Heart right ventricle (tissue), 16 donors: ENCODE data around the gene LMO1. TPM values are rescaled to one million over a fixed set of nuclear protein-coding genes. Genes with fewer than 3 reads are reported as not detected.

ENCODE experiments used
- ATAC-seq, 8 donors: fragments of 200-7000 bp; cut with Tn5 transposase; one replicate each; pipeline ENCODE4 v1.9.1; 2020; ENCODE audit warnings: mild to moderate bottlenecking in 8 of 8, moderate library complexity in 8 of 8, moderate number of reproducible peaks in 1 of 8
- DNase-seq, 2 donors: peaks; one replicate each; pipeline ENCODE4 v3.0.0-alpha.2; 2020
- H3K27ac ChIP-seq, 10 donors: fragments of 200-600 bp; sonication (generic) in 2 of 10; one replicate each; pipeline versions ENCODE4 v1.5.0 to v1.8.0; 2020 to 2022; ENCODE audit warnings: mild to moderate bottlenecking in 3 of 10
- H3K27me3 ChIP-seq, 7 donors: fragments of 200-600 bp; one replicate each; pipeline ENCODE4 v1.8.0; 2021 to 2022; ENCODE audit warnings: mild to moderate bottlenecking in 2 of 7
- H3K36me3 ChIP-seq, 9 donors: fragments of 200-600 bp; sonication (generic) in 1 of 9; one replicate each; pipeline versions ENCODE4 v1.5.0 to v1.8.0; 2020 to 2022; ENCODE audit warnings: mild to moderate bottlenecking in 2 of 9
- H3K4me1 ChIP-seq, 9 donors: fragments of 200-600 bp; sonication (generic) in 1 of 9; one replicate each; pipeline versions ENCODE4 v1.5.0 to v1.8.0; 2020 to 2022; ENCODE audit warnings: mild to moderate bottlenecking in 4 of 9
- H3K4me3 ChIP-seq, 10 donors: fragments of 200-600 bp; sonication (generic) in 2 of 10; one replicate each; pipeline versions ENCODE4 v1.5.0 to v1.8.0; 2020 to 2022; ENCODE audit warnings: mild to moderate bottlenecking in 7 of 10, moderate library complexity in 2 of 10
- H3K9me3 ChIP-seq, 11 donors: fragments of 200-600 bp in 10 of 11; sonication (generic) in 2 of 11; one replicate each; pipeline versions ENCODE4 v1.5.0 to v1.8.0; 2013 to 2022; ENCODE audit warnings: mild to moderate bottlenecking in 2 of 11, control low read depth in 1 of 11, moderate library complexity in 1 of 11
- CTCF ChIP-seq, 9 donors: fragments of 200-600 bp; sonication (generic) in 2 of 9; IDR thresholded peaks; one replicate each; pipeline versions ENCODE4 v1.5.0 to v1.8.0; 2021 to 2022; ENCODE audit warnings: antibody characterized with exemption in 9 of 9, mild to moderate bottlenecking in 5 of 9, moderate library complexity in 1 of 9
- WGBS, 2 donors: extraction: QIAGEN DNeasy Blood & Tissue Kit; methylation state at CpG; one replicate each; pipeline ENCODE4 v1.1.7; 2013; ENCODE audit warnings: inconsistent platforms in 1 of 2; 5-methylcytosine and 5-hydroxymethylcytosine counted together
- intact Hi-C, 10 donors: fragments of 100-400 bp; cut with DNase I; formaldehyde crosslinking; loops; one replicate each; pipeline versions ENCODE4 v1.11.1 to v1.14.2; 2022
- polyA plus RNA-seq, 2 donors: library from polyadenylated mRNA; stranded (reverse); fragments of 200-250 nt; gene quantifications; one replicate each; pipeline ENCODE4 v1.2.3, GENCODE V29; 2013
- total RNA-seq, 10 donors: library from RNA; stranded (reverse); fragmentation: NEBNext Ultra II Directional in 3 of 10; extraction: Animal tissue kit (Norgen Biotek cat#: 25700) in 3 of 10; gene quantifications; one replicate each; pipeline versions ENCODE4 v1.2.1 to v1.2.4, GENCODE V29; 2021 to 2023
- donor health status: Arrhythmogenic right ventricular cardiomyopathy.
- donor health status: ischemic (EF 13 %, LVEDD 7.1; RV severe dilation, severe dysfunction).
- donor health status: healthy with polysubstance abuse.
- donor health status: DM: no; HTN: yes; CAD: no.
- donor health status: DM: no; HTN: no; CAD: no.
- donor health status: ischemic (EF 25% LVEDD 6.9; RV normal size, moderate dysfunction).
- donor health status: ischemic (EF 25% LVEDD 5.7; RV mildly dilated, moderate dysfunction).
- donor health status: healthy.
- donor health status: DM: yes; HTN: yes; CAD: no.
- donor health status: Ischemic cardiomyopathy.
- donor health status: ischemic (EF 35%, LVEDD 5.7; RV mildly dilated, moderate dysfunction).
- donor health status: nonischemic (EF 11% LVEDD 7.7; RV severe dilation, severe dysfunction).
- donor health status: DM: yes; HTN: yes; CAD: no.
- donor health status: PGD.
- donor health status: ischemic (EF 29% LVEDD 5.4; RV normal size, mild dysfunction).
- donor health status: nonischemic (EF 23%, LVEDD 6.1; RV moderate dilation, normal function).

LMO1 gene
- total and polyA plus RNA-seq, 12 donors = 0.55 to 6.6 (median 2.4) TPM

DNA sequence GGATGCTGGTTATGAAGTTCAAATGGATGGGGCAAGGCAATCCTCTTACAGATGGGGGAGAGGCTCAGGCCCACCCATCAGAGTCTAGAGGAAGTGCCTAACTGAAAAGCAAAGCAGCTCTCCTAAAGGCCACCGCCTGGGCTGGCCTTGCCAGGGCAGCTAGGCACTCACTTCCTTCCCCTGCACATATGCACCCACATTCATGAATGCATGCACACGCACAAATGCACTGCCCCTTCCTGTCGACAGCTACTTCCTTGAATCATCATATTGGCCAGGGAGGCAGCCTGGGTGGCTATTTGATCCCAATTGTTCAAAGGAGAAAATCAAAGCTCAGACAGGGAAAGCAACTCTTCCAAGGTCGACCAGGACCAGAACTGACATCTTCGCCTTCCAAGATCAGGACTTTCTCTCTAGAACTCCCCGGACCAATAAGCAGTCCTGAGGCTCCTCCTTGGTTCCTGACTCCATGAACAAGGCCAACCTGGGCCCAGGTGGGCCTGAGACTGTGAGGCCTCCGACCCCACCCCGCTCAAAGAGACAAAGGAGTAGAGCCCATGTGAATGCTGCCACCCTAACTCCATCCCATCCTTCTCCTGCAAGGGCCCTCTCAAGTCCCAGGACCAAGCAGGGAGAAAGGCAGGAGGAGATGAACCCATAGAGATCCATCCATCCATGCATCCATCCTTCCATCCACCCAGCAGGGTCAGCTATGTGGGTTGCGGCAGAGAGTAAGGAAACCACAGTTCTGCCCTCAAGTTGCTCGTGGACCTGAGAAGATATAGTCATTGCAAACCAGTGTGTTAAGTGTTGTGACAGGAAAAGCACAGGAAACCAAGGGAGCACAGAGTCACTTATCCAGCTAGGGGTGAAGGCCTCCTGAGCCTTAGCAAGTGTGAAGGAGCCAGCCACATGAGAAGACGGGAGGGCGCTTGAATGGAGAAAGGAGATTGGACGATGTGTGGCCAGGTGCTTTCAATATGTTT, 35.4 kb upstream of the LMO1 start:
- H3K9me3 ChIP-seq = peaks cover 0 to 11% (median 2%) of the 10 kb centered on the region in 11 donors
- no peak overlapping the region for H3K27ac ChIP-seq
- DNase-seq = no peak
- H3K27me3 ChIP-seq = no peaks in the 10 kb centered on the region
- H3K36me3 ChIP-seq = no peaks in the 10 kb centered on the region
- intact Hi-C loops = no loop called here
- ATAC-seq = peak in 1 of 8 donors; percentile 20
- no peak overlapping the region for H3K4me3 ChIP-seq
- 87 to 90% methylated on average over 13 of the region's 13 CpGs for WGBS, 2 donors
- TF ChIP-seq CTCF (IDR thresholded peaks at IDR 0.05) = no peak
- H3K4me1 ChIP-seq = peaks cover 0 to 14% (median 0%) of the 10 kb centered on the region in 9 donors

DNA sequence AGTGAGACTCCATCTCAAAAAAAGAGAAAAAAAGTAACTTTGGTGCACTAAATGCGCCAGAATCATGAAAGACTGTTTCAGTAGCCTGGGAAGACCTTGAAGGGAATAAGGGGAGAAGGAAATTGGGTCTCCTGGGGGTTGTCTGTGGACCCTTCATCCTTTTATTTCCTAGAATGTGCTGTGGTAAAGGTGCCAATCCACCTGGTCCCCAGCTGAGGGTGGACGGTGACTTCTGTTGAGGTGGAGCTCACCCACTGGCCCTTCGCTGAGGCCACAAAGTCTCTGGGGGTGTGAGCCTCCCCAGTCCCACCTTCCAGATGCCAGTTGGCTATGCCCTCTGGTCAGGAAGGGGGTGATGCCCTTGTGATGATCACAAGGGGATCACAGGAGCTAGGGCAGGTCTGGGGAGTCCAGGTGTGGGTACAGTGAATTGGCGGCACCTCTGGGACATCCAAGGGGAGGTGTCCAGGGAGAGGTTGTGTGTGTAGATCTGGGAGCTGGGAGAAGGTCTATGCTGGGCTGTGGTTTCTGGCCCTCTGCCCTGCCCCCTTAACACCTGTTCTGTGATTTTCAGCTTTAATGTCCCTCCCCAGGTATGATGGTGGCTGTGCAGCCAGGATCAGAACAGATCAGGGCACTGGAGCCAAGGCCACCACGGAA, 34.2 kb upstream of the LMO1 start:
- DNase-seq = no peak
- TF ChIP-seq CTCF (IDR thresholded peaks at IDR 0.05) = no peak
- Histone ChIP-seq H3K4me3 (no peak overlapping the region), H3K36me3 (no peaks in the 10 kb centered on the region), H3K27ac (no peak overlapping the region), H3K9me3 (no peaks in the 10 kb centered on the region), H3K27me3 (peaks cover 0 to 8% (median 0%) of the 10 kb centered on the region in 7 donors), H3K4me1 (peaks cover 0 to 14% (median 0%) of the 10 kb centered on the region in 9 donors)
- no peak for ATAC-seq
- 96 to 99% methylated on average over 5 of the region's 5 CpGs for WGBS, 2 donors
- intact Hi-C loops = no loop called here

- 76 to 89% methylated on average over 5 of the region's 5 CpGs for WGBS, 2 donors
- no peak for TF ChIP-seq CTCF (IDR thresholded peaks at IDR 0.05)
- DNase-seq (peak in 1 of 2 donors; percentile 1), ATAC-seq (no peak)
- intact Hi-C loops = no loop called here
- Histone ChIP-seq H3K4me3 (no peak overlapping the region), H3K36me3 (no peaks in the 10 kb centered on the region), H3K27ac (no peak overlapping the region), H3K9me3 (no peaks in the 10 kb centered on the region), H3K27me3 (peaks cover 0 to 11% (median 0%) of the 10 kb centered on the region in 7 donors), H3K4me1 (peaks cover 0 to 14% (median 0%) of the 10 kb centered on the region in 9 donors)
Observed at GRCh38 chr11:8296872-8297271, 33.2 kb upstream of the LMO1 start.

GRCh38 chr11:8296038-8296649, 32.5 kb upstream of the LMO1 start:
- TF ChIP-seq CTCF (IDR thresholded peaks at IDR 0.05) = no peak
- no peaks in the 10 kb centered on the region for H3K36me3 ChIP-seq
- DNase-seq (no peak), ATAC-seq (no peak)
- no peaks in the 10 kb centered on the region for H3K9me3 ChIP-seq
- WGBS, 2 donors = 67 to 72% methylated on average over 5 of the region's 5 CpGs
- peaks cover 0 to 11% (median 0%) of the 10 kb centered on the region in 7 donors for H3K27me3 ChIP-seq
- H3K27ac ChIP-seq = no peak overlapping the region
- H3K4me3 ChIP-seq = no peak overlapping the region
- H3K4me1 ChIP-seq = peaks cover 0 to 14% (median 0%) of the 10 kb centered on the region in 9 donors
- intact Hi-C loops = no loop called here
